HG03469 (cell line): ENCODE results near the gene NRXN3.

Source experiments
- ATAC-seq: cut with Tn5 transposase; IDR thresholded peaks from one replicate; pipeline ENCODE4 v1.9.1; 2021; ENCODE audit warnings: mild to moderate bottlenecking, moderate library complexity, moderate number of reproducible peaks; ENCODE audit not compliant: unreplicated experiment

The NRXN3 gene

GRCh38 chr14:79878785-79879184 lies 1708.6 kb downstream of the NRXN3 start:
- ATAC-seq: no peak

GRCh38 chr14:79881299-79881698 lies 1711.1 kb downstream of the NRXN3 start:
- ATAC-seq: no peak

- no peak for ATAC-seq
These were observed 1720.4 kb downstream of the NRXN3 start for GRCh38 chr14:79890527-79890926.

- no peak for ATAC-seq
These were observed 1725.8 kb downstream of the NRXN3 start for GRCh38 chr14:79896009-79896408.

- no peak for ATAC-seq
These were observed 1729.4 kb downstream of the NRXN3 start for GRCh38 chr14:79899610-79900009.

- no peak for ATAC-seq
These were observed 1734.3 kb downstream of the NRXN3 start for GRCh38 chr14:79904497-79904896.

- ATAC-seq: no peak
These were observed 1736.8 kb downstream of the NRXN3 start for GRCh38 chr14:79906994-79907393.

GRCh38 chr14:79910086-79910485 lies 1739.9 kb downstream of the NRXN3 start:
- ATAC-seq: no peak

GRCh38 chr14:79911744-79912143 lies 1741.6 kb downstream of the NRXN3 start:
- ATAC-seq: no peak

GRCh38 chr14:79914595-79914994 lies 1744.4 kb downstream of the NRXN3 start:
- ATAC-seq: no peak

- no peak for ATAC-seq
These were observed 1745.2 kb downstream of the NRXN3 start for GRCh38 chr14:79915406-79915805.

- ATAC-seq: no peak
These were observed 1746.1 kb downstream of the NRXN3 start for GRCh38 chr14:79916281-79916680.

- ATAC-seq: no peak
These were observed 1746.7 kb downstream of the NRXN3 start for GRCh38 chr14:79916892-79917291.
